Measurements from ENCODE around the gene ZNF57.
"Not testable (repeated sequence)": the region's sequence is repeated elsewhere in the genome, so short reads cannot be mapped to it uniquely, and the experiment has no call there.

ZNF57 gene

DNA sequence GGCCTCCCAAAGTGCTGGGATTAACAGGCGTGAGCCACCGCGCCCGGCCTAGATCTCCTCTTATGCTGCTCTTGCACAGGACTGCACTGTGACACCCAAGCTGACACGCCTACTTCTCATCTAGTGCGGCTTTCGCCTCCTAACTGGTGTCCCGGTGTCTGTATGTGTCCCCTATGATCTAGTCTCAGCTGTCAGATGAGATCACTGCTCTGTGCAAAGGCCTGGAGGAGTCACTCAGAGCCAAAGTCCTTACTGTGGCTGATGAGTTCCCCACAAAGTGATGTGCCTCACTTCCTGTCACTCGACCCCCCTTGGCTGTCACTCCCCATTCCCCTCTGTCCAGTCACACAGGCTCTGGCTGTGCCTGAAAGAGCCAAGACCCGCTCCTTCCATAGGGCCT is 31.1 kb upstream of the ZNF57 start:
- Histone ChIP-seq H3K27ac (no peak overlapping the region), H3K4me3 (ENCODE audit: low read depth in 1 of 2, low read length in 1 of 2) (no peak overlapping the region), H3K27me3 (no peaks in the 10 kb centered on the region), H3K36me3 (no peaks in the 10 kb centered on the region), H3K4me1 (ENCODE audit: control insufficient read depth in 1 of 2, insufficient read depth in 1 of 2, low read depth in 1 of 2, low read length in 1 of 2) (peaks cover 4% of the 10 kb centered on the region in 2 experiments), H3K9me3 (no peaks in the 10 kb centered on the region)
- TF ChIP-seq, protein P1, sequence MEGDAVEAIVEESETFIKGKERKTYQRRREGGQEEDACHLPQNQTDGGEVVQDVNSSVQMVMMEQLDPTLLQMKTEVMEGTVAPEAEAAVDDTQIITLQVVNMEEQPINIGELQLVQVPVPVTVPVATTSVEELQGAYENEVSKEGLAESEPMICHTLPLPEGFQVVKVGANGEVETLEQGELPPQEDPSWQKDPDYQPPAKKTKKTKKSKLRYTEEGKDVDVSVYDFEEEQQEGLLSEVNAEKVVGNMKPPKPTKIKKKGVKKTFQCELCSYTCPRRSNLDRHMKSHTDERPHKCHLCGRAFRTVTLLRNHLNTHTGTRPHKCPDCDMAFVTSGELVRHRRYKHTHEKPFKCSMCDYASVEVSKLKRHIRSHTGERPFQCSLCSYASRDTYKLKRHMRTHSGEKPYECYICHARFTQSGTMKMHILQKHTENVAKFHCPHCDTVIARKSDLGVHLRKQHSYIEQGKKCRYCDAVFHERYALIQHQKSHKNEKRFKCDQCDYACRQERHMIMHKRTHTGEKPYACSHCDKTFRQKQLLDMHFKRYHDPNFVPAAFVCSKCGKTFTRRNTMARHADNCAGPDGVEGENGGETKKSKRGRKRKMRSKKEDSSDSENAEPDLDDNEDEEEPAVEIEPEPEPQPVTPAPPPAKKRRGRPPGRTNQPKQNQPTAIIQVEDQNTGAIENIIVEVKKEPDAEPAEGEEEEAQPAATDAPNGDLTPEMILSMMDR (IDR thresholded peaks at IDR 0.05) = no peak

DNA sequence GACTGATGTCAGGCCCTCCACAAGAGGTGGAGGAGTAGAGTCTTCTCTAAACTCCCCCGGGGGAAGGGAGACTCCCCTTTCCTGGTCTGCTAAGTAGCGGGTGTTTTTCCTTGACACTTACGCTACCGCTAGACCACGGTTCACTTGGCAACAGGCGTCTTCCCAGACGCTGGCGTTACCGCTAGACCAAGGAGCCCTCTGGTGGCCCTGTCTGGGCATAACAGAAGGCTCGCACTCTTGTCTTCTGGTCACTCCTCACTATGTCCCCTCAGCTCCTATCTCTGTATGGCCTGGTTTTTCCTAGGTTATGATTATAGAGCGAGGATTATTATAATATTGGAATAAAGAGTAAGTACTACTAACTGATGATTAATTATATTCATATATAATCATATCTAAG is 28.6 kb upstream of the ZNF57 start:
- H3K36me3 ChIP-seq; H3K27me3 ChIP-seq; H3K4me3 ChIP-seq (ENCODE audit: low read depth in 1 of 2, low read length in 1 of 2); H3K4me1 ChIP-seq (ENCODE audit: control insufficient read depth in 1 of 2, insufficient read depth in 1 of 2, low read depth in 1 of 2, low read length in 1 of 2); H3K27ac ChIP-seq: not testable (repeated sequence)
- peaks cover 12% of the 10 kb centered on the region for H3K9me3 ChIP-seq

DNA sequence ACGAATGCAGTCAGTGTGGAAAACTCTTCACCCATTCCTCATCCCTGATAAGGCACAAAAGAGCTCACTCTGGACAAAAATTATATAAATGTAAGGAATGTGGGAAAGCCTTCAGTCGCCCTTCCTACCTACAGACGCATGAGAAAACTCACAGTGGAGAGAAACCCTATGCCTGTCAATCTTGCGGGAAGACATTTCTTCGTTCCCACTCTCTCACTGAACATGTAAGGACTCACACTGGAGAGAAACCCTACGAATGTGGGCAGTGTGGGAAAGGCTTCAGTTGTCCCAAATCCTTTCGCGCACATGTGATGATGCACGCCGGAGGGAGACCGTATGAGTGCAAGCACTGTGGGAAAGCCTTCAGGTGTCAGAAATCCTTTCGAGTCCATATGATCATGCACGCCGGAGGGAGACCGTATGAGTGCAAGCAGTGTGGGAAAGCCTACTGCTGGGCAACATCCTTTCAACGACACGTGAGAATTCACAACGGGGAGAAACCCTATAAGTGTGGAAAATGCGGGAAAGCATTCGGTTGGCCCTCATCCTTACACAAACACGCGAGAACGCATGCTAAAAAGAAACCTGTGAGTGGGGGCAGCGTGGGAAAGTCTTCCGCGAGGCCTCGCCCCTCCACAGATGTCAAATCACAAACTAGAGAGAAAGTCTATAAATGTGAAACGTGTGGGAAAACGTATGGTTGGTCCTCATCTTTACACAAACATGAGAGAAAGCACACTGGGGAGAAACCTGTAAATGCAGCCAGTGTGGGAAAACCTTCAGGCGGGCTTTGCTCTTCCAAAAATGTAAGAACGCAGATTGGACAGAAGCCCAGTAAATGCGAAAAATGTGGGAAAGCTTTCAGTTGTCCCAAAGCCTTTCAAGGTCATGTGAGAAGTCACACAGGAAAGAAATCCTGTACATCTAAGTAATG is 23.1 kb upstream of the ZNF57 start:
- H3K27me3 ChIP-seq = no peaks in the 10 kb centered on the region
- TF ChIP-seq, protein P1 (IDR thresholded peaks at IDR 0.05) = no peak
- peaks cover 22% of the 10 kb centered on the region for H3K9me3 ChIP-seq
- H3K27ac ChIP-seq = no peak overlapping the region
- H3K4me1 ChIP-seq (ENCODE audit: control insufficient read depth in 1 of 2, insufficient read depth in 1 of 2, low read depth in 1 of 2, low read length in 1 of 2) = peaks cover 4% of the 10 kb centered on the region in 2 experiments
- no peak overlapping the region for H3K4me3 ChIP-seq (ENCODE audit: low read depth in 1 of 2, low read length in 1 of 2)
- H3K36me3 ChIP-seq = no peaks in the 10 kb centered on the region

DNA sequence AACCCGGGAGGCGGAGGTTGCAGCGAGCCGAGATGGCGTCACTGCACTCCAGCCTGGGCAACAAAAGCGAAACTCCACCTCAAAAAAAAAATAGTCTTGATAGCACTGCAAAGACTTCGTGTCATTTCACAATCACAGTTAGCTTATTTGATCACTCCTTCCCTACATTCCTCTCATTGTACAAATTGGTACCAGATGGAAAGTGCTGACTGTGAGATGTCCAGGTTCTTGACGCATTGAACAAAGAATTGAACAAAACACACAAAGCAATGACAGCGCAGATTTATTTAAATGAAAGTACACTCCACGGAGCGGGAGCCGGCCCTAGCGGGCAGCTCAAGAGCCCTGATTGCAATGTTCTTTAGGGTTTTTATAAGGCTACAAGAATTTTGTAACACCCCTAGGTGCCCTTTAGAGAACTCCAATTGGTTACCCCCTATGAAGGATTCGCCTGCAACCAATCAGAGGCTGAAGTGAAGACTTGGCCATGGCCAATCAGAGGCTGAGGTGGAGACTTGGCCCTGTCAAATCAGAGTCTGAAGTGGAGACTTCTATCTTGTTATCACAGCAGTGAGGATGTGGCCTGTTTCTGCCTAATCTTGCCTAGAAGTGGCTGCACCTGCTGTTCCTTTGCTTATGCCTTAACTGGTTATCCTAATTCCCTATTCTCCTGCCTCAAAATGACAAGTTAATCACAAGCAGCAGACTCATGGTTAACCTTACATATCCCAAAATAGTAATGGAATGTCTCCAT is 16.9 kb upstream of the ZNF57 start:
- TF ChIP-seq, protein P1 (IDR thresholded peaks at IDR 0.05) = no peak
- Histone ChIP-seq H3K4me1 (ENCODE audit: control insufficient read depth in 1 of 2, insufficient read depth in 1 of 2, low read depth in 1 of 2, low read length in 1 of 2) (peaks cover 0 to 4% of the 10 kb centered on the region in 2 experiments), H3K27me3 (no peaks in the 10 kb centered on the region), H3K9me3 (no peaks in the 10 kb centered on the region), H3K4me3 (ENCODE audit: low read depth in 1 of 2, low read length in 1 of 2) (no peak overlapping the region), H3K27ac (no peak overlapping the region), H3K36me3 (no peaks in the 10 kb centered on the region)

DNA sequence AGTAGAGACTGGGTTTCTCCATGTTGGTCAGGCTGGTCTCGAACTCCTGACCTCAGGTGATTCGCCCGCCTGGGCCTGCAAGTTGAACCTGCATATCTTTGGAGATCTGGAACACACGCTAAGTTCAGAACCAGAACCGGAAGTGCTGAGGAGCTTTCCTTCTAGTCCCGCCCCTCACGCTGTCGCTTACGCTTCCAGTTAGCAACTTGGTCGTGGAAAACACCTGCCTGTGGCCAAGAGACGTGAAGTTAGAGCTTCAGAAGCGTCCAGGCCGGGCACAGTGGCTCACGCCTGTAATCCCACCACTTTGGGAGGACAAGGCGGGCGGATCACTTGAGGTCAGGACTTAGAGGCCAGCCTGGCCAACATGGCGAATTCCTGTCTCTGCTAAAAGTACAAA is 15.0 kb upstream of the ZNF57 start:
- H3K27me3 ChIP-seq = no peaks in the 10 kb centered on the region
- no peaks in the 10 kb centered on the region for H3K9me3 ChIP-seq
- TF ChIP-seq, protein P1 (IDR thresholded peaks at IDR 0.05) = no peak
- H3K27ac ChIP-seq = no peak overlapping the region
- no peak overlapping the region for H3K4me3 ChIP-seq (ENCODE audit: low read depth in 1 of 2, low read length in 1 of 2)
- H3K4me1 ChIP-seq (ENCODE audit: control insufficient read depth in 1 of 2, insufficient read depth in 1 of 2, low read depth in 1 of 2, low read length in 1 of 2) = peaks cover 0 to 5% of the 10 kb centered on the region in 2 experiments
- H3K36me3 ChIP-seq = no peaks in the 10 kb centered on the region
